Skin epidermis (tissue), 12 donors: ENCODE results near the gene RELT.

Experiments used
- H3K27ac ChIP-seq, 21 experiments: fragments of 200-600 bp; sonication (generic) in 11 of 21; one replicate each; pipeline ENCODE4 v1.5.0; 2020; ENCODE audit warnings: mild to moderate bottlenecking in 3 of 21, inconsistent platforms in 2 of 21, moderate library complexity in 2 of 21
- H3K4me3 ChIP-seq, 7 experiments: fragments of 200-600 bp; sonication (generic) in 2 of 7; one replicate each; pipeline ENCODE4 v1.5.0; 2020; ENCODE audit warnings: inconsistent platforms in 2 of 7, mild to moderate bottlenecking in 2 of 7, moderate library complexity in 1 of 7

The RELT gene

DNA sequence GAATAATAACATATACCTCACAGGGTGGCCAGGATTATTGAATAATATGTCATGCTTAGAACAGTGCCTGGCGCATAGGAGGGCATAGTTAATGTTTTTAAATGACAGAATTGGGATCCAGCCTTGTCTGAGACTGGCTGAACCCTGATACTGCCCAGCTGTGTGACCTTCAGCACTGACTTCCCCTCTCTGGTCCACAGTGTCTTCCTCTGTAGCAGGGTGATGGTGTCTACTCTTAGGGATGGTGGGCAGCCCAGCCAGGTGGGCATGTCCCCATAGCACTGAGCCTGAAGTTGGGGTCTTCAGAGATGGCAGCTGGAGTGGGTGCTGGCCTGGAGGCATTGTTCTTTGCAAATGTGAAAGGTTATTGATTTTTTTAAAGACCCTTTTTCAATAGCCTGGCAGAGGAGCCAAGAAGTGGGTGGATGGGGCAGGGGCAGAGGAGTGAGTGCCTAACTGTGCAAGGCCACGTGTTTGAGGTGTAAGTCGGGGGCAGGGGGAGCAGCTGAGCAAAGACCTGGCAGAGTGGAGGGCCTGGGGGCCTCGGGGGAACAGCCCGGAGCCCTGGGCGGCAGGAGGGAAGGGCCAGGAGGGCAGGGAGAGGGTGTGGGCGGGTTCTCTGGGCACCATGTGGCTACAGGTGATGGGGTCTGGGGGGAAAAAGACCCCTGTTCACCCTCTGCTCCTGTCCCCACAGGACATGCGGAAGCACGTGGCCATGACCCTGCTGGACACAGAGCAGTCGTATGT, 29.8 kb upstream of the RELT start:
- Histone ChIP-seq H3K4me3 (no peak overlapping the region), H3K27ac (no peak overlapping the region)

DNA sequence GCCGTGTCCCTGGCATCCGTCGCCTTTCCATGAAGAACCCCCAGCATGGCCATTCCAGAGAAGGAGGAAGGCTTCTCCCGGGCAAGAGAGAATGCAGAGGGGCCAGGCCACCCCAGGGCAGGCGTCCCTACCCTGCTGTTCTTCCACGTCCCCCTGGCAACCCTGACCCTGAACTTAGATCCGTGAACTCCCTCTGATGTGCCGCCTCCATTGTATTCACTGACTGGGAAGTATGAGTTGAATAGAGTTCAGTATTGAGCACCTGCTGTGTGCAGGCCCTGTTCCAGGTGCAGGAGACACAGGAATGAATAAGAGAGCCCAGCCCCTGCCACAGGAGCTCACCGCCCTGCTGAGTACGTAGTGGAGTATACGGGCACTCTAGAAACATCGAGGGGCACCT, 29.1 kb upstream of the RELT start:
- no peak overlapping the region for H3K4me3 ChIP-seq
- no peak overlapping the region for H3K27ac ChIP-seq

DNA sequence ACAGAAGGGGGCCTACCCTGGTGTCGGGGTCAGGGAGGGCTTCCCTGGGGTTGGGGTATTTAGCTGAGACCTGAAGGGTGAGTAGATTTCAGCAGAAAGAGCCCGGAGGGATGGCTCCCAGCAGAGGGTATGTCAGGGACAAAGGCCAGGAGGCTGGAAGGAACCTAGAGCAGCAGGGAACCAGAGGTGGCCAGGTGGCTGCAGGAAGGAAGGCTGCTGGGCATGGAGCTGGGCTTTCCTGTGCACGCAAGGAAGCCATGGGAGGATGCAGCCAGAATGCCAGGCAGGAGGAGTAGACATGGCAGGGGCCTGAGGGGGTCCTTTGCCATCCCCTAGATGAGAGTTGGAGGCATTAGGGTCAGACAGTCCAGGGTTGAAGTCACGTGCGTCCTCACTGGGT, 27.4 kb upstream of the RELT start:
- Histone ChIP-seq H3K4me3 (no peak overlapping the region), H3K27ac (no peak overlapping the region)

DNA sequence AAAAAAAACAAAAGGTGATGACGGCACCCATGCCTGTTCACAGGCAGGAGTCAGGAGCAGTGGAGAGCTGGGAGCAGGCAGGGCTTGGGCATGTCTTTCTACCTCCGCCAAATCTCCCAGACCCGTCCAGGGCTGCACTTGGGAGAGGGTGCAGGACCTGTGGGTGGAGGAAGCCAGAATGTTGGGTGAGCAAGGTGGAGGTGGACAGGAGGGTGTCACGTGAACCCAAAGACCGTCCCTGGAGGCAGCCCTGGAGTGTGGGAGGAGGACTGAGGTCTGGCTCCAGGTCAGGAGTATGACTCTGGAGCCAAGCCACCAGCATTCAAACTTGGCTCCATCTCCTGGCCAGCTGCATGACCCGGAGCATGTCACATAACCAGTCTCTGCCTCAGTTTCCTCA, 26.6 kb upstream of the RELT start:
- Histone ChIP-seq H3K4me3 (no peak overlapping the region), H3K27ac (no peak overlapping the region)

DNA sequence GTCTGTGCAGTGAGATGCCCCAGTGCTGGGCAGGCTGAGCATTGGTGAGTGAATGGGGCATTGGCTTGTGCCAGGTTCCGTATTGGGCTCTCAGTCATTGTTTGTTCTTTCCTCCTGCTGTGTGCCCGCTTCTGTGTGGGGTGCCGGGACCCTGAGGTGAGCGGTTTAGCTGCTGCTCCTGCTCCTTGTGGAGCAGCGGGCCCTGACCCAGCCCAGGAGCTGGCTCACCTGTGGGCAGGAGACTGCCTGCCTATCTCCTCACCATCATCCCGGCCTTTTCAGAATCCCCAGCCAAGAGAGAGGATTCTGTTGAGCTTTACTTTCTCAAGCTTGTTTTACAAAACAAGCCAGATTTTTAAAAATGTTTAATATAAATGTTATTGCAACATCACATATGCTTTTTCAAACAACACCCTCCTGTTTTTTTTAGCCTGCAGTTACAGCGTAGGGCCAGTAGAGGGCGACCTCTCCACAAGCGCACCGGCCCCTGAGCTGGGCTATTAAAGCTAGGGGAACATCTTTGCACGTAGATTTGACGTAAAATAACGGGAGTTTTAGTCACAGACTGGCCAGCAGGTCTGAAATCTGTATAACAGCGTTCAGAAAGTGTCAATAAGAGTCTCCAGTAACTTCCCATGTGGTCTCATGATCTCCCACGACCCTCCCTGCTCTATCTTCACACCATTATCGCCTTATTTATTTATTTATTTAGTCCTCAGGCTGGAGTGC, 25.1 kb upstream of the RELT start:
- Histone ChIP-seq H3K27ac (peak overlapping the region in 2 of 21 experiments; percentile 35 to 43), H3K4me3 (no peak overlapping the region)

DNA sequence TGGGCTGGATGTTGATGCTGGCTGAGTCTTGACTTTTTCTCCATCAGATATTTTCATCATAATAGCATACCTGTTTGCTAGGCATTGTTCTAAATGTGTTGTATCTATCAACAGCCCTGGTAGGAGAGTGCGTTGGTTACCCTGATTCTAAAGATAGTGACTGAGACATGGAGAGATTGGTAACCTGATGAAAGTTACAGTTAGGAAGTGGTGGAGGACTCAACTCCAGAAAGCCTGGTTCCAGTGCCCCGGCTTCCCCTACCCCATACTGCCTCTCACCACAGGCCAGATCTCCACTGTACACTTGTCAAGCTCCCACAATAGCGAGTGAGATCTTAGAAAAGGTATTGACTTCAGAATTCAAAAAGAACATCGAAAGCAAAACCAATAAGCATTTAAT, 22.8 kb upstream of the RELT start:
- Histone ChIP-seq H3K27ac (no peak overlapping the region), H3K4me3 (no peak overlapping the region)

DNA sequence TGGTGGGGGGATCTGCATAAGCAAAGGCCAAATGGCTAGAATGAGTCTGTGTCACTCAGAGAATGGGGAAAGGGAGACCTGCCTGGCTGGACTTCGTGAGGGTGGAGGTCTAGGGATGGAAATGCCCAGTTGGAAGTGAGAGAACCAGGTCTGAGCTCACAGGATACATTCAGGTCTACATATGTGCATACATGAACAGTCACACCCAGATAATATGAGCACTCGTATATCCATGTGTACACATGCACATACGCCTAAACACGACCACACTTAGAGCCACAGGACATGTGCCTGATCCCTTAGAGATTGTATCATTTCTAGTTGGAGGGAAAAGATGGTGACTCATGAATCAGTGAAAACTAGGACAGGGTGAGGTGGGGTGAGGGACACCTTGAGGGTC, 21.1 kb upstream of the RELT start:
- no peak overlapping the region for H3K4me3 ChIP-seq
- no peak overlapping the region for H3K27ac ChIP-seq

DNA sequence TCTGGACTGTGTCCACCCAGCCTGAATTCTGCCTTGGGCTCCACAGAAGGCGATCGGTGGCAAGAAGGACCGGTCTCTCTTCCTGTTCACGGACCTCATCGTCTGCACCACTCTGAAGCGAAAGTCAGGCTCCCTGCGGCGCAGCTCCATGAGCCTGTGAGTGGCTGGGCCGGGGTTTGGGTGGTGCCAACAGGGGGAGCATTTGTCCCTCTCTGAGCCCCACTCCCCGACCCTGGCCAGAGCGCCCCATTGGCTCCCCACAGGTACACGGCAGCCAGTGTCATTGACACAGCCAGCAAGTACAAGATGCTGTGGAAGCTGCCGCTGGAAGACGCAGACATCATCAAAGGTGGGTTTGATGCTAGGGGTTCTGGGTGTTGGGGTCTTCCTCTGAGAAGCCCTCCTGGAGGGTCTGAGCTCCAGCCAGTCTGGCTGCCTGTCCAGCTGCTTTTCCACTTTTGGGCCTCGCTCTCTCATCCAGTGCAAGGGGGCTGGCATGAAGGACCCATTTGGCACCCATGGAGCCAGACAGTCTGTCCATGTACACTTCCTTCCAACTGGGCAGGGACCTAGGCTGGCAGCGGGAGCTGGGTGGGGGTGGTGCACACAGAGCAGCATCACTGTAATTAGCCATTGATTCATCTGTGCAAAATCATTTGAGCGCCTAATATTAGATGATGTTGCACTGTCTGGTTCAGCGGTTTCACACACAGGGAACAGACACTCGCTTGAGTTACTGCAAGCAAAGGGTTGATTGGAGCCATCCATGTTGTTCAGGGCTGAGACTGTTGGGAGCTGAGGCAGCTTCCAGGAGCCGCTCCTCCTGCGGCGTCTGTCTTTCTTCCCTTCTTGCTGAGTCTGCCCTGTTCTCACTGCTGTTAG, 19.0 kb upstream of the RELT start:
- H3K4me3 ChIP-seq, result no peak overlapping the region
- no peak overlapping the region for H3K27ac ChIP-seq

DNA sequence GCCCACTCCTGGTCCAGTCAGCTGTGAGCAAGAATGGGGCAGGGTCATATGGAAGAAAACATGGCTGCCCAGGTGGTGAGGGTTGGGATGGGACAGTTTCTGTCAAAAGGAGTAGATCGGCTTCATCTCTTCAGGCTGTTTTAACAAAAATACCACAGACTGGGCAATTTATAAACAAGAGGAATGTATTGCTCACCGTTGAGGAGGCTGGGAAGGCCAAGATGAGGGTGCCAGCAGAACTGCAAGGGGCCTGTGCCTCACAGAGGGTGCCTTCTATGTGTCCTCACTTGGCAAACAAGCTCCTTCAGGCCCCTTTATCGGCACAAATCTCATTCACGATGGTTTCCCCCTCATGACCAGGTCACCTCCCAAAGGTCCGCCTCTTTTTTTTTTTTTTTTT, 18.1 kb upstream of the RELT start:
- Histone ChIP-seq H3K27ac (no peak overlapping the region), H3K4me3 (no peak overlapping the region)

DNA sequence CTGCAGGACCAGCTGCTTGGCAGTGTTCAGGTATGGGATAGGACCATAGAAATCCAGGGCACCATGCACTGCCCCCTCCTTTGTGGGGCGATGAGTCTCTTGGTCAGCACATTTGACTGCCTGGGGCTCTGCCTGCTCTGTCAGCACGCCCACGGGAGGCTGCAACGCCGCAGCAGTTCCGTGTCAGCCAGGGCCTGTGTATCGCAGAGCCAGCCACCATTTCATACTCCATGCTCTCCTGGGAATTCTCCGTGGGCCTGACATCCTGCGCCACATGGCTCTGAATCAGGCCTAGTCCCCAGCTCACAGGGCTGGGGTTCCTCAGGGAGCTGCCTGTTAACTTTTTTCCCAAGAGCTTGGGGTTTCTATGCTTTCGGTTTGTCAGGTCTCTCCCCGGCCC, 16.9 kb upstream of the RELT start:
- peak overlapping the region in 6 of 21 experiments; percentile 10 to 71 (median 34) for H3K27ac ChIP-seq
- no peak overlapping the region for H3K4me3 ChIP-seq

DNA sequence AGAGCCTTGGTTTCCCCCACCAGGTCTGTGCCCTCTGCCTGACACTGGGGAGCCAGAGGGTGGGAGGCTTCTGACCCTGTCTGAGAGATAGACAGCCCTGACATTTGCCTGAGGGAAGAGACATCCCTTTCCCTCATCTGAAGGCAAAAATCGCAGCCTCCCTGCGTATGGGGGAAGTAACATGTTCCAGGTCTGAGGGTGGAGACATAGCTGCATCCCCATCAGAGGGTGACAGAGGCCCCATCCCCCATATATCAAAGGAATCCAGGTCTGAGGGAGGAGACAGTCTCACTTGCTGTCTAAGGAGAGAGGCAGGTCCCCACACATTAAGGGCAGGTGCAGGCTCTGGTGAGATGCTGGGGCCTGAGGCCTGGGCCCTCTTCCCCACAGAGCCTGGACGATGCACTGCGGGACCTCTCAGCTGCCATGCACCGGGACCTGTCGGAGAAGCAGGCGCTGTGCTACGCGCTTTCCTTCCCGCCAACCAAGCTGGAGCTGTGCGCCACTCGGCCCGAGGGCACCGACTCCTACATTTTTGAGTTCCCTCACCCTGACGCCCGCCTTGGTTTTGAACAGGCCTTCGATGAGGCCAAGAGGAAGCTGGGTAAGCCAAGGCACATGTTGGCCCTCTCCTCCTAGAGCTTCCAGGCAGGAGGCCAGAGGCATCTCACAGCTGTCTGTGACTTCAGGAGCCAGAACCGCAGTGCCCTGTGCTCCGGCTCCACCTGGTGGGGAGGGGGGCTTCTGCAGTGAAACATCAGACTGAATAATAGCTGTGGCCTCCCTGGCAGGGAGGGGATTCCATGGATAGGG, 16.1 kb upstream of the RELT start:
- H3K27ac ChIP-seq, result peak overlapping the region in 7 of 21 experiments; percentile 10 to 71 (median 41)

DNA sequence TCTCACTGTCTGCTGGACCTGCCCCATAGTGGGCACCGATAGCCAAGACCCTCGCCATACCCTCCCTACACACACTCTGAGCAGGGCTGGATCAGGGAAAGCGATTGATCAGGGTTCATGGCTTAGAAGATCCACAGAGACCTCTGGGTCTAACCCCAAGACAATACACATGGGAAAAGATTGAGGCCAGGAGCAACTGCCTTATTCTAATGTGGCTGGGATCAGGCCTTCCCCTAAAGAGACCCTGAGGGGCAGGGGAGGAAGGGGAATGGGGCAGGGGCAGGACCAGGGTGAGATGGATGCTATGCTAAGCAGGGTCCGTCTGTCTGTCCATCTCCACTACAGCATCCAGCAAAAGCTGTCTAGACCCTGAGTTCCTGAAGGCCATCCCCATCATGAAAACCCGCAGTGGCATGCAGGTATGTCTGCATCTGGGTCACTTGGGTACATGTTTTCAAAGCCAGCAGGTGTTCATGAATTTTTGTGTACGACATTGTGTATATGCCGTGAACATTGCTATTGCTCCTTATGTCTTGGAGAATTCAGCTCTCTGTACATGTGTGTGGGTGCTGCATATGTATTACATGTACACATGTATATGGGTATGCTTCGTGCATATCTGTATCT, 15.3 kb upstream of the RELT start:
- no peak overlapping the region for H3K4me3 ChIP-seq
- no peak overlapping the region for H3K27ac ChIP-seq

More for the DNA sequence above, 16.1 kb upstream of the RELT start:
- H3K4me3 ChIP-seq, result no peak overlapping the region

DNA sequence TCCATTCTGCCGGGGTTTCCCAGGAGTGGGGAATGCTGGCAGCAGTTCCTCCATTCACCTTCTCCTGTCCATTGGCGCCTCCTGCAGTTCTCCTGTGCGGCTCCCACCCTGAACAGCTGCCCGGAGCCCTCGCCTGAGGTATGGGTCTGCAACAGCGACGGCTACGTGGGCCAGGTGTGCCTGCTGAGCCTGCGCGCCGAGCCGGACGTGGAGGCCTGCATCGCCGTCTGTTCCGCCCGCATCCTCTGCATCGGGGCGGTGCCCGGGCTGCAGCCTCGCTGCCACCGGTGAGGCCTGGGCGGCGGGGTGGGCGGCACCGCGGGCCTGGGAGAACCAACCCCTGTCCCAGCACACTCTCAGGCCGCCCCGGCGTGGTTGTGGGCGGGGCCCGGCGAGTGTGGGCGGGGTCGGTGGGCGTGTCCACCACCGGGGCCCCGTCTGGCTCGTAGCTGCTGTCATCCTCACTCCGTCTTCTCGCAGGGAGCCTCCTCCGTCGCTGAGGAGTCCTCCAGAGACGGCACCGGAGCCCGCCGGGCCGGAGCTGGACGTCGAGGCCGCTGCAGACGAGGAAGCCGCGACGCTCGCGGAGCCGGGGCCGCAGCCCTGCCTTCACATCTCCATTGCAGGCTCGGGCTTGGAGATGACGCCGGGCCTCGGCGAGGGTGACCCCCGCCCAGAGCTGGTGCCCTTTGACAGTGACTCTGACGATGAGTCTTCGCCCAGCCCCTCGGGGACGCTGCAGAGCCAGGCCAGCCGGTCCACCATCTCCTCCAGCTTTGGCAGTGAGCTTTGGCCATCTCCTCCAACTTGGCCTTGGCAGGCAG, 14.0 kb upstream of the RELT start:
- H3K27ac ChIP-seq, result no peak overlapping the region
- H3K4me3 ChIP-seq, result no peak overlapping the region

DNA sequence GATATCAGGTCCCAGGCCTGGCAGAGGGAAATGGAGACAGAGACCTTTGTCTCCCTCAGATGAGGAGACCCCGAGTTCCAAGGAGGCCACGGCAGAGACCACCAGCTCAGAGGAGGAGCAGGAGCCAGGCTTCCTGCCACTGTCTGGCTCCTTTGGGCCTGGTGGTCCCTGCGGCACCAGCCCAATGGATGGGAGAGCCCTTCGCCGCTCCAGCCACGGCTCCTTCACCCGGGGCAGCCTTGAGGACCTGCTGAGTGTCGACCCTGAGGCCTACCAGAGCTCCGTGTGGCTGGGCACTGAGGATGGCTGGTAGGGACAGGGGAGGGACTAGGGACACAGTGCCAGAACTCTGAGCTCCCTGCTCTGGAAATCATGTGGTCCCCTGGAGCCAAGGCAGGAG, 13.1 kb upstream of the RELT start:
- no peak overlapping the region for H3K4me3 ChIP-seq
- H3K27ac ChIP-seq, result peak overlapping the region in 1 of 21 experiments; percentile 22

DNA sequence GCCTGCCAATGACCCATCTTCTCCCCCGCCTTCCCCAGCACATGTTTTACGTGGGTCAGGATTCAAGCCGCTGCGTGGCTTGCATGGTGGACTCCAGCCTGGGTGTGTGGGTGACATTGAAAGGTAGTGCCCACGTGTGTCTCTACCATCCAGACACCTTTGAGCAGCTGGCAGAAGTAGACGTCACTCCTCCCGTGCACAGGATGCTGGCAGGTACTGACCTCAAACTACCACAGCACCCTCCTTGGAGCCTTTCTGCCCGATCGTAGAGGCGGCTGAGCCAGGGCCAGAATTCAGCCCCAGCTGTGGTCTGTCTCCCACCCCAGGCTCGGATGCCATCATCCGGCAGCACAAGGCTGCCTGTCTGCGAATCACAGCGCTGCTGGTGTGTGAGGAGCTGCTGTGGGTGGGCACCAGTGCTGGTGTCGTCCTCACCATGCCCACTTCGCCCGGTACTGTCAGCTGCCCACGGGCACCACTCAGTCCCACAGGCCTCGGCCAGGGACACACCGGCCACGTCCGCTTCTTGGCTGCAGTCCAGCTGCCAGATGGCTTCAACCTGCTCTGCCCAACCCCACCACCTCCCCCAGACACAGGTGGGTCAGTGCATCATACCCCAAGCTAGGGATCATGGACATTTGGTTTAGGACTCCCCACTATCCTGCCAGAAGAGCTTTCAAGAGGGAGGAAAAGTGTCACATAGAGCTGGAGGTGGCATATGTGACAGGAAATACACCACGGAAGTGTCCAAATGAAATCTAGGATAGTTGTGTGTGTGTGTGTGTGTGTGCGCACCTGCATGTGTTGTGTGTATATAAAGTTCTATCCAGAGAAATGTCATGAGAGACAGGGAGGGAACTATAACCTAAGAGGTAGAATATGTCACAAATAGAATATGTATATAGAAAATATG, 10.6 kb upstream of the RELT start:
- H3K27ac ChIP-seq, result peak overlapping the region in 2 of 21 experiments; percentile 11 to 24
- H3K4me3 ChIP-seq, result no peak overlapping the region

DNA sequence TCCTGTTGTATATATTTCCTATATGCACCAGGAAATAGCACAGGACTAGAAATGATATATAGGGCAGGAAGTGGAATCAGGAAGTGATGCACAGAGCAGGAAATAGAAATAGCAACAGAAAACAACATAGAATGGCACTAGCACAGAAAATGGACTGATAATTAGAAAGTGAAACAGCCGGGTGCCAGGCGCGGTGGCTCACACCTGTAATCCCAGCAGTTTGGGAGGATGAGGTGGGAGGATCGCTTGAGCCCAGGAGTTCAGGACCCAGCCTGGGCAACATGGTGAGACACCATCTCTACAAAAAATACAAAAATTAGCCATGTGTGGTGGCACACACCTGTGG, 10.0 kb upstream of the RELT start:
- no peak overlapping the region for H3K4me3 ChIP-seq
- peak overlapping the region in 6 of 21 experiments; percentile 11 to 73 (median 40) for H3K27ac ChIP-seq

DNA sequence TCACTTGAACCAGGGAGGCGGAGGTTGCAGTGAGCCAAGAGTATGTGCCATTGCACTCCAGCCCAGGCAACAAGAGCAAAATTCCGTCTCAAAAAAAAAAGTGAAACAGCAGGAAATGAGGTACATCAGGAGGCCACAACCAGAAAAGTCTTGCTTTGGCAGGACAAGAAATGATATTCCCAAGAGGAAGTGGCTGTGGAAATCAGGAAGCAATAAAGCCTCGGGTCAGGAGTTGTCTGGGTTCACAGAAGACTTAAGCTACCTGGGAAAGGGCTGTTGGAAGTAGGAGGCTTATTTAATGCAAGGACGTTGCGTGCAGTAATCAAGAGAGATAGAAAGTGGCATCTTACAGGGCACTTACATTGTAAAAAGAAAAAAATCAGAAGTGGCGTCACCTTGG, 9.2 kb upstream of the RELT start:
- peak overlapping the region in 3 of 21 experiments; percentile 11 to 73 (median 17) for H3K27ac ChIP-seq

More for the DNA sequence above, 9.2 kb upstream of the RELT start:
- H3K4me3 ChIP-seq, result no peak overlapping the region
